Neural crest cell (in vitro differentiated cells): ENCODE data around the gene HSD17B11. TPM values are rescaled to one million over a fixed set of nuclear protein-coding genes. Genes with fewer than 3 reads are reported as not detected.
A peak's percentile ranks its signal among the peaks of the same experiment; 100 is the strongest.

ENCODE experiments used
- DNase-seq: peaks from one replicate; pipeline ENCODE4 v3.0.0; 2021; ENCODE audit warnings: low read depth, mixed read lengths, low spot score
- H3K27ac Mint-ChIP-seq: one replicate; pipeline ENCODE4 v1.8.0; 2021; ENCODE audit warnings: mild to moderate bottlenecking, mixed read lengths; ENCODE audit not compliant: unreplicated experiment
- H3K27me3 Mint-ChIP-seq: 2 replicates; pipeline ENCODE4 v1.8.0; 2021; ENCODE audit warnings: low read depth, mild to moderate bottlenecking, mixed read lengths
- H3K36me3 Mint-ChIP-seq: 2 replicates; pipeline ENCODE4 v1.8.0; 2021; ENCODE audit warnings: low read depth, mild to moderate bottlenecking, mixed read lengths
- H3K4me1 Mint-ChIP-seq: 2 replicates; pipeline ENCODE4 v1.8.0; 2021; ENCODE audit warnings: mixed read lengths
- H3K4me3 Mint-ChIP-seq: one replicate; pipeline ENCODE4 v1.8.0; 2021; ENCODE audit warnings: mild to moderate bottlenecking, mixed read lengths
- H3K9me3 Mint-ChIP-seq: 2 replicates; pipeline ENCODE4 v1.8.0; 2021; ENCODE audit warnings: mixed read lengths
- long read RNA-seq: library from polyadenylated mRNA; unstranded; transcript quantifications from one replicate; pipeline ENCODE4 v2.0.0, GENCODE V29; 2020
- total RNA-seq: library from RNA; stranded (reverse); gene quantifications from 2 replicates; pipeline ENCODE4 v1.2.1, GENCODE V29; 2021
- TF ChIP-seq, protein P1 (sequence below): fragments of 200-600 bp; sonication (generic); conservative IDR thresholded peaks from 2 replicates; pipeline ENCODE4 v1.5.0; 2021; ENCODE audit warnings: antibody characterized with exemption, mild to moderate bottlenecking

HSD17B11 gene
- 18.4 and 22.6 TPM in 2 replicates for total RNA-seq
- long read RNA-seq, transcript HSD17B11-201 (7 exons, 1,885 nt): major isoform, 103 of 108 reads
- long read RNA-seq, partial matches to known transcripts: 0 of 108 reads
- long read RNA-seq, other reads (novel, unspliced or antisense): 5 of 108 reads

GRCh38 chr4:87390891-87391575 lies at the start of gene HSD17B11:
Gene HSD17B11 (minus strand): TSS chr4:87391188. CDS start chr4:87391070, 118 bp downstream.
- Mint-ChIP-seq H3K9me3 (peaks cover 3% of the 10 kb centered on the region), H3K27me3 (no peaks in the 10 kb centered on the region), H3K27ac (peak within 1 kb of the TSS; percentile 95), H3K4me1 (peaks cover 33% of the 10 kb centered on the region), H3K36me3 (peaks cover 17% of the 10 kb centered on the region), H3K4me3 (peak within 1 kb of the TSS; percentile 90)
- peak; percentile 64 for DNase-seq
- TF ChIP-seq, protein P1, sequence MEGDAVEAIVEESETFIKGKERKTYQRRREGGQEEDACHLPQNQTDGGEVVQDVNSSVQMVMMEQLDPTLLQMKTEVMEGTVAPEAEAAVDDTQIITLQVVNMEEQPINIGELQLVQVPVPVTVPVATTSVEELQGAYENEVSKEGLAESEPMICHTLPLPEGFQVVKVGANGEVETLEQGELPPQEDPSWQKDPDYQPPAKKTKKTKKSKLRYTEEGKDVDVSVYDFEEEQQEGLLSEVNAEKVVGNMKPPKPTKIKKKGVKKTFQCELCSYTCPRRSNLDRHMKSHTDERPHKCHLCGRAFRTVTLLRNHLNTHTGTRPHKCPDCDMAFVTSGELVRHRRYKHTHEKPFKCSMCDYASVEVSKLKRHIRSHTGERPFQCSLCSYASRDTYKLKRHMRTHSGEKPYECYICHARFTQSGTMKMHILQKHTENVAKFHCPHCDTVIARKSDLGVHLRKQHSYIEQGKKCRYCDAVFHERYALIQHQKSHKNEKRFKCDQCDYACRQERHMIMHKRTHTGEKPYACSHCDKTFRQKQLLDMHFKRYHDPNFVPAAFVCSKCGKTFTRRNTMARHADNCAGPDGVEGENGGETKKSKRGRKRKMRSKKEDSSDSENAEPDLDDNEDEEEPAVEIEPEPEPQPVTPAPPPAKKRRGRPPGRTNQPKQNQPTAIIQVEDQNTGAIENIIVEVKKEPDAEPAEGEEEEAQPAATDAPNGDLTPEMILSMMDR: peak; percentile 41

- H3K9me3 Mint-ChIP-seq: no peaks in the 10 kb centered on the region
- TF ChIP-seq, protein P1: no peak
- H3K27me3 Mint-ChIP-seq: no peaks in the 10 kb centered on the region
These were observed 42.4 kb upstream of the HSD17B11 start for GRCh38 chr4:87433342-87433741.

DNA sequence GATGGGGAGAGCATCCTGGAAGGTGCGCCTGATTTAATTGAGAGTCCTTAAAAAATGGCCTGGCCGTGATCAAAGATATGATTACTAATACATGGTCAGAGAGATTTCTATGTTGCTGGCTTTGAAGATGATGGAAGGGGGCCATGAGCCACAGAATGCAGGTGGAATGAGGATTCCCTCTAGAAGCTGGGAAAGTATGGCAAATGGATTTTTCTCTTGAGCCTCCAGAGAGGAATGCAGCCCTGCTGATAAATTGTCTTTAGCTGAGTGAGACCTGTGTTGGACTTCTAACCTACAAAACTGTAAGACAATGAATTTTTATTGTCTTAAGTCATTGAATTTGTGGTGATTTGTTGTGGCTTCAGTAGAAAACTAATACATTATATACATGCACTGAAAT lies 39.0 kb upstream of the HSD17B11 start:
- Mint-ChIP-seq H3K4me3 (no peak overlapping the region), H3K27ac (no peak overlapping the region), H3K27me3 (no peaks in the 10 kb centered on the region), H3K9me3 (no peaks in the 10 kb centered on the region), H3K4me1 (peaks cover 9% of the 10 kb centered on the region), H3K36me3 (no peaks in the 10 kb centered on the region)
- TF ChIP-seq, protein P1: no peak
- DNase-seq: no peak

More at GRCh38 chr4:87433342-87433741, 42.4 kb upstream of the HSD17B11 start:
- Mint-ChIP-seq H3K36me3 (peaks cover 10% of the 10 kb centered on the region), H3K4me3 (no peak overlapping the region), H3K27ac (no peak overlapping the region), H3K4me1 (peaks cover 5% of the 10 kb centered on the region)
- no peak for DNase-seq

DNA sequence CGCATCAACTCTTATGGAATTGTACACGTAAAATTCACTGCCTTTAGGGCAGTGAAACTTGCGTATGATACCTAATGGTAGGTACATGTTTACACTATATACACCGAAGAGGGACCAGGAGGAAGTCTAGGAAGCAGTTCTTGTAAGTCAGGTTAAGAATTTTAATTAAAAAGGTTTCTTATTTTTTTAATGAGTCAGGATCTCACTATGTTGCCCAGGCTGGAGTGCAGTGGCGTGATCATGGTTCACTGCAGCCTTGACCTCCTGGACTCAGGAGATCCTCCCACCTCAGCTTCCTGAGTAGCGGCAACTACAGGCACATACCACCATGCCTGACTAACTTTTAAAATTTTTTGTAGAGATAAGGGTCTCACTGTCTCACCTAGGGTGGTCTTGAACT lies 38.0 kb upstream of the HSD17B11 start:
- TF ChIP-seq, protein P1: no peak
- no peaks in the 10 kb centered on the region for H3K9me3 Mint-ChIP-seq
- no peaks in the 10 kb centered on the region for H3K27me3 Mint-ChIP-seq
- H3K4me1 Mint-ChIP-seq: peaks cover 14% of the 10 kb centered on the region
- H3K4me3 Mint-ChIP-seq: no peak overlapping the region
- DNase-seq: no peak
- H3K36me3 Mint-ChIP-seq: no peaks in the 10 kb centered on the region
- H3K27ac Mint-ChIP-seq: no peak overlapping the region

GRCh38 chr4:87427518-87427868 lies 36.5 kb upstream of the HSD17B11 start:
- peak overlapping the region; percentile 59 for H3K4me3 Mint-ChIP-seq
- TF ChIP-seq, protein P1: no peak
- H3K27ac Mint-ChIP-seq: no peak overlapping the region
- no peaks in the 10 kb centered on the region for H3K9me3 Mint-ChIP-seq
- peaks cover 22% of the 10 kb centered on the region for H3K4me1 Mint-ChIP-seq
- H3K36me3 Mint-ChIP-seq: no peaks in the 10 kb centered on the region
- H3K27me3 Mint-ChIP-seq: no peaks in the 10 kb centered on the region
- no peak for DNase-seq
